ENCODE data around the gene MTCH1.

The MTCH1 gene

DNA sequence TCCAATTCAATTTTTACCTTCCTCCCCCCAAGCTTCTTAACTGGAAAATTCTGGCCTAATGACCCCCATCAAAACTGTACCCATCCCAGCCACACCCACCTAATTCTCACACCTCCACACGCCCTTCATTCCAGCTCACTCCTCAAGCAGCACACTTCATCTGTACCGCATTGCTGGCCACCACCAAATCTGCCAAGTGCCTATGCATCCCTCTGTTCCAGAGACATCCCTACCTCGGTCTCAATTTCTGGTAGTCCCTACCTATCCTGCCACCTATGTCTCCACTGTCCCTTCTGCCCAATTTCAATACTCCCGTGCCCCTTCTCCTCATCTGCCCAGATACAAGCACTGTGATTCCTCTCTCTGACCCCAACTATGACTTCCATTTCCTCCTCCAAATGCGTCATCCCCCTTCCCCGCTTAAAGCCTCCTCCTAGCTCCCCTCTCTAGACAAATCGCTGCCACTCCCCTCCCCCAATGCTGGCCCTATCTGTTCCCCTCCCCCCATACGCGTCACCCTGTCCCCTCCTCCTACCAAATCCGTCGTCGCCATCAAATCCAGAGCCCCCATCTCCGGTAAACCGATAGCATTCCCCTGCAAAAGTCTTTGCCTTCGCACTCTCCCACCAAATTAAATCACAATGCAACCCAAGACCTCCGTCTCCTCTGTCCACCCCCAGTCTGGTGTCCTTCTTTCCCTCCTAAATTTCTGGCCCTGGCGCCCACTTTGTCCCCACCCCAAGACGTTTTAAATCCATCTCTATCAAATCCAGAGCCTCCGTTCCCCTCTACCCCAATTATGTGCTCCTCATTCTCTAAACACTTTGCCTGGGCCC, 1.2 kb downstream of the MTCH1 start:
- no peaks in the 10 kb centered on the region for H3K27me3 Mint-ChIP-seq

GRCh38 chr6:36983538-36983937, 2.5 kb downstream of the MTCH1 start:
- Mint-ChIP-seq H3K27me3 (no peaks in the 10 kb centered on the region), H3K4me3 (no peak overlapping the region), H3K4me1 (ENCODE audit: low read depth) (peaks cover 42% of the 10 kb centered on the region), H3K36me3 (peaks cover 3% of the 10 kb centered on the region), H3K27ac (no peak overlapping the region), H3K9me3 (ENCODE audit: low read depth) (no peaks in the 10 kb centered on the region)

More for the DNA sequence above, 1.2 kb downstream of the MTCH1 start:
- peaks cover 3% of the 10 kb centered on the region for H3K36me3 Mint-ChIP-seq
- no peak overlapping the region for H3K27ac Mint-ChIP-seq
- no peaks in the 10 kb centered on the region for H3K9me3 Mint-ChIP-seq (ENCODE audit: low read depth)
- H3K4me1 Mint-ChIP-seq (ENCODE audit: low read depth): peaks cover 33% of the 10 kb centered on the region
- H3K4me3 Mint-ChIP-seq: no peak overlapping the region

DNA sequence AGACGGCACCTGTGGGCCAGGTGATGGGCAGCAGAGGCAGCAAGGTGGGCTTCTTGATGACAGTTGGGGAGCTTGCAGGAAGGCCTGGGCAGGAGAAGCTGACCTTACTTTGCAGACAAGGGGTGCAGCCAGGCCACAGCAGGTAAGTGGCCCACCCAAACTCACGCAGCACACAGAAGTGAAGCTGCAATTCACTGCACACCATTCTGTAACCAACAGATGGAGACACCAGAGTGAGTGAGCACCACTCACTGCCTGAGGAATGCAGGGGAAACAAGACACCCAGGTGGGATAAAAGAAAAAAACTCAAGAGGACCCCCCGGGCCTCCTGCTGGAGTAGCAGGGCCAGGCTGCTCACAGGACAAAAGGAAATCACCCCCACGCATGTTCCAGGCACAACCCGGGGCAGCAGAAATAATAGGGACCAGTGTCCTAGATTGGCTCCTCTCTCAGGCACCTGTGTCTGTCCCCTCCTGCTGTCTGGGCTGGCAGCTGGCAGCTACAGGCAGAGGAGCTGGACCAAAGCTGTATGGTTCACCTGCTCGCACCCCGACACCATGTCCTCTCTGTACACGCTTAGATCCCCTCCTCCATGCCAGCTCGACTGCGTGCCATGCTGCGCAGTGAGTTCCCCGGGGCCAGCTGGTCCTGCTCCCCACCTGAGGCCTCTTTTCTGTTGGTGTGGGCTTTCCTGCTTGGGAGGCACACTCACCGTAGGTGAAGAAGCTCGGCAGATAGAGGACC, 4.9 kb downstream of the MTCH1 start:
- peak overlapping the region; percentile 18 for H3K27ac Mint-ChIP-seq
- H3K36me3 Mint-ChIP-seq: no peaks in the 10 kb centered on the region
- peaks cover 31% of the 10 kb centered on the region for H3K4me1 Mint-ChIP-seq (ENCODE audit: low read depth)
- no peaks in the 10 kb centered on the region for H3K9me3 Mint-ChIP-seq (ENCODE audit: low read depth)
- H3K27me3 Mint-ChIP-seq: no peaks in the 10 kb centered on the region
- no peak overlapping the region for H3K4me3 Mint-ChIP-seq

GRCh38 chr6:36980129-36980528, 5.9 kb downstream of the MTCH1 start:
- H3K9me3 Mint-ChIP-seq (ENCODE audit: low read depth): no peaks in the 10 kb centered on the region
- no peaks in the 10 kb centered on the region for H3K27me3 Mint-ChIP-seq
- no peak overlapping the region for H3K4me3 Mint-ChIP-seq
- H3K27ac Mint-ChIP-seq: no peak overlapping the region
- H3K36me3 Mint-ChIP-seq: no peaks in the 10 kb centered on the region
- peaks cover 31% of the 10 kb centered on the region for H3K4me1 Mint-ChIP-seq (ENCODE audit: low read depth)

GRCh38 chr6:36979347-36979742, 6.7 kb downstream of the MTCH1 start:
- Mint-ChIP-seq H3K36me3 (no peaks in the 10 kb centered on the region), H3K4me3 (no peak overlapping the region), H3K9me3 (ENCODE audit: low read depth) (no peaks in the 10 kb centered on the region), H3K4me1 (ENCODE audit: low read depth) (peaks cover 31% of the 10 kb centered on the region), H3K27ac (peak overlapping the region; percentile 61), H3K27me3 (no peaks in the 10 kb centered on the region)

DNA sequence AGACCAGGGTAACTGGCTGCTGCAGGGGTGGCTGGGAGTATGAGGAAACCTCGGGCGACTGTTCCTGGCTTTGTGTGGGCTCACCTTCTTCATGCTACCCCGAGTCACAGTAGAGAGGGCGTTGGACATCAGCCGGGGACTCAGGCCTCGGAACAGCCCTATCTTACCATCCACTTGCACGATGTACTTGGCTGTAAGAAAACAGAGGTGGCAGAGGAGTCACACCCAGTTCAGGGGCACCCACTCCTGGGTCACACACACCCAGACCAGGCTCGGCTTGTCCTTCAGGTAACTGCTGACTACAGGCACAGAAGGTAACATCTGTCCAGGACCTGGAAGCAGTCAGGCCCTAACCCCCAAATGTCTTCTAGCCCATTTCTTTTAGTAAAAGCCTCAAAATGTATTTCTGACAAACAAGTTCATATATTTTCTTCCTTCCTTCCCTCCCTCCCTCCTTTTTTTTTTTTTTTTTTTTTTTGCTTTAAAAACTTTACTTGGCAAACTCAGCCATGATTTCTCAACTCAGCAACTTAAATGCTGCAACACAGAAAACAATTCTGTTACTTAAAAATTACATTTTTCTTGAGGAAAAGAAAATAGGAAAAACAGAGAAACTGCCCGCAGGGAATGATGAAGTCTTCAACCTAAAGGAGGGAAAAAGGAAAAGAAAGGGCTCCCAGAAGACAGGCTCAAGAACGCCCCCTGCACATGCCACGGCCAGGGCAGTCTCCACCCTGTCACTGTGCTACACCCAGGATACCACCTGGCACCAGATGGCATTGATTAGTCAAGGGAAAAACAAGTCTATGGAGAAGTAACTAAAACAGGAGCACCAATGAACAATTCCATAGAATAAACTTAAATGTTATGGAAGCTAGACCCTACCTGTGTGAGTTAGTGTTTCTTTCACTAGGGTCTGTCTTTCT, 7.3 kb downstream of the MTCH1 start:
- H3K9me3 Mint-ChIP-seq (ENCODE audit: low read depth): no peaks in the 10 kb centered on the region
- no peak overlapping the region for H3K27ac Mint-ChIP-seq
- H3K36me3 Mint-ChIP-seq: no peaks in the 10 kb centered on the region
- peaks cover 31% of the 10 kb centered on the region for H3K4me1 Mint-ChIP-seq (ENCODE audit: low read depth)
- no peaks in the 10 kb centered on the region for H3K27me3 Mint-ChIP-seq
- H3K4me3 Mint-ChIP-seq: no peak overlapping the region

GRCh38 chr6:36977470-36977941, 8.5 kb downstream of the MTCH1 start:
- no peaks in the 10 kb centered on the region for H3K36me3 Mint-ChIP-seq
- H3K9me3 Mint-ChIP-seq (ENCODE audit: low read depth): no peaks in the 10 kb centered on the region
- no peak overlapping the region for H3K4me3 Mint-ChIP-seq
- H3K27me3 Mint-ChIP-seq: no peaks in the 10 kb centered on the region
- H3K27ac Mint-ChIP-seq: no peak overlapping the region
- H3K4me1 Mint-ChIP-seq (ENCODE audit: low read depth): peaks cover 30% of the 10 kb centered on the region

GRCh38 chr6:36976931-36977330, 9.1 kb downstream of the MTCH1 start:
- Mint-ChIP-seq H3K4me3 (no peak overlapping the region), H3K27me3 (no peaks in the 10 kb centered on the region), H3K9me3 (ENCODE audit: low read depth) (no peaks in the 10 kb centered on the region), H3K27ac (no peak overlapping the region), H3K4me1 (ENCODE audit: low read depth) (peaks cover 26% of the 10 kb centered on the region), H3K36me3 (no peaks in the 10 kb centered on the region)

DNA sequence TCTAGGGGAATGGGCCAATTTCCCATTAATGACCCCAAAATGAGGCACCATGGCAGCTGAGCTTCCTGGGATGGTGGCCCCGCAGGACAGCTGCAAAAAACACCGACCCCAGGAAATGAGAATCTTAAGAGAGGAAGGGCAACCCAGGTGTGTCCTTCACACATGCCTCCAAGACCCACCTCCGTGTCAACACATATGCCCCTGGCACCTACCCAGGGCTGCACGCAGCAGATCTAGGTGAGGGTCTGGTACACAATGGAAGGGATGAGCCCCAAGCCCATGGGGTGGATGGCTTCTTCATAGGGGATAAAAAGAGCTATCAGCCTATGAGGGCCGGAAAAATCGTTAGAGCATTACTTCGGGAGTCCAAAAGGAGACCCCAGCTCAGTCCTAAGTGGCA, 9.5 kb downstream of the MTCH1 start:
- Mint-ChIP-seq H3K27ac (no peak overlapping the region), H3K27me3 (no peaks in the 10 kb centered on the region), H3K36me3 (no peaks in the 10 kb centered on the region), H3K9me3 (ENCODE audit: low read depth) (no peaks in the 10 kb centered on the region), H3K4me3 (no peak overlapping the region), H3K4me1 (ENCODE audit: low read depth) (peaks cover 22% of the 10 kb centered on the region)

GRCh38 chr6:36976007-36976264, 10.1 kb downstream of the MTCH1 start:
- Mint-ChIP-seq H3K9me3 (ENCODE audit: low read depth) (no peaks in the 10 kb centered on the region), H3K4me1 (ENCODE audit: low read depth) (peaks cover 18% of the 10 kb centered on the region), H3K36me3 (no peaks in the 10 kb centered on the region), H3K27me3 (no peaks in the 10 kb centered on the region), H3K27ac (no peak overlapping the region), H3K4me3 (no peak overlapping the region)

DNA sequence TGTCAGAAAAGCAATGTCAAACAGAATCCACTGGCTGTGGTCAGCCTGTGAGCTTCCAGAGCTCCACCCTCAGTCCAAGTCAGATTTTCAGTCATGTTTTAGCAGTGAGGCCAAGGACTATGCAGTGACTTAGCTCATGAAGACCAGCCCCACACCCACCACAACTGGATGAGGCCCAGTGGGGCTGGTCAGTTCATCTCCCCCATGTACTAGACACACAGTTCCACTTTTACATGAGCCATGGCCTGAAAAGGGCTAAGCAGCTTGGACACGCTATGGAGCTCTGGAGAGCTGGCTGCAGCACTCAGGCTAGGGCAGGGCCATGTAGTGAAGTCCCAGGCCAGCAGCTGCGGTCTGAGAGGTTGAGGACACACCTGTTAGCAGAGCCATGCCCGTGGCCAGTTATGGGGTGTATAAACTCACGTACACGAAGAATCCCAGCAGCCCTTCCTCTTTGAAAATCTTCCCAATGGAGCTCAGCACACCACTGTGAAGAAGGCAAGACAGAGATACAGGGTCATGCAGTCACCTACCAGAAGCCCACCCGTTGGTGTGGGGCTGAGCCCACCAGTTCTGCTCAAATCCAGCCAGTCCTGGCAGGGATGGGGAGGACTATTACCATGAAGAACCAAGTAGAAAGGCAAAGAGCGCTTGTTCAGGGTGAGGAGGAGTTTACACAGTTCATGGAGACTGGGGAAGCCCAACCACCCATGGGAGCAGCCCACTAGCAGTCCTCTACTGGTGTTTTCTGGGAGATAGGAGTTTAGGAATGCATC, 10.6 kb downstream of the MTCH1 start:
- H3K4me3 Mint-ChIP-seq: no peak overlapping the region
- H3K9me3 Mint-ChIP-seq (ENCODE audit: low read depth): no peaks in the 10 kb centered on the region
- H3K27me3 Mint-ChIP-seq: no peaks in the 10 kb centered on the region
- no peak overlapping the region for H3K27ac Mint-ChIP-seq
- H3K36me3 Mint-ChIP-seq: no peaks in the 10 kb centered on the region
- peaks cover 13% of the 10 kb centered on the region for H3K4me1 Mint-ChIP-seq (ENCODE audit: low read depth)

DNA sequence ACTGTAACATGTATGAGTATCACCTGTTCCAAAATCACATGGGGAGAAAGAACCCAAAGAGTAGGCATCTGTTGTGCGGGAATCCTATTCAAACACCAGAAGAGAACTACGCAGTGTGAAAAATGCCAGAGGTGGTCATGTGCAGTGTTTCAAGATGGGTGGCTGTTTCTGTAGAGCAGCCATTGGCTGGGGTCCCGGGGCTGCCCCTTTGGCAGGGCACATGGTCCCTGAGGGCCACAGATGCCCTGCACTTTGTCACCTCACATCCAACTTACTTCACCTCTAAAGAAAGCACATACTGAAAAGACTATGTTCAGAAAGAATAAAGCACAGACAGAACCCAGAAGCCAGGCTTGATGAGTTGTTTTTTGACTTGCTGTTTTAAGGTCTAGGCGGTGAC, 12.3 kb downstream of the MTCH1 start:
- peaks cover 3% of the 10 kb centered on the region for H3K36me3 Mint-ChIP-seq
- no peaks in the 10 kb centered on the region for H3K9me3 Mint-ChIP-seq (ENCODE audit: low read depth)
- no peaks in the 10 kb centered on the region for H3K27me3 Mint-ChIP-seq
- no peaks in the 10 kb centered on the region for H3K4me1 Mint-ChIP-seq (ENCODE audit: low read depth)
- H3K27ac Mint-ChIP-seq: no peak overlapping the region
- H3K4me3 Mint-ChIP-seq: no peak overlapping the region

- H3K9me3 Mint-ChIP-seq (ENCODE audit: low read depth): no peaks in the 10 kb centered on the region
- H3K4me3 Mint-ChIP-seq: no peak overlapping the region
- H3K36me3 Mint-ChIP-seq: peaks cover 3% of the 10 kb centered on the region
- no peak overlapping the region for H3K27ac Mint-ChIP-seq
- no peaks in the 10 kb centered on the region for H3K27me3 Mint-ChIP-seq
- no peaks in the 10 kb centered on the region for H3K4me1 Mint-ChIP-seq (ENCODE audit: low read depth)
Observed at GRCh38 chr6:36973190-36973589, 12.8 kb downstream of the MTCH1 start.

DNA sequence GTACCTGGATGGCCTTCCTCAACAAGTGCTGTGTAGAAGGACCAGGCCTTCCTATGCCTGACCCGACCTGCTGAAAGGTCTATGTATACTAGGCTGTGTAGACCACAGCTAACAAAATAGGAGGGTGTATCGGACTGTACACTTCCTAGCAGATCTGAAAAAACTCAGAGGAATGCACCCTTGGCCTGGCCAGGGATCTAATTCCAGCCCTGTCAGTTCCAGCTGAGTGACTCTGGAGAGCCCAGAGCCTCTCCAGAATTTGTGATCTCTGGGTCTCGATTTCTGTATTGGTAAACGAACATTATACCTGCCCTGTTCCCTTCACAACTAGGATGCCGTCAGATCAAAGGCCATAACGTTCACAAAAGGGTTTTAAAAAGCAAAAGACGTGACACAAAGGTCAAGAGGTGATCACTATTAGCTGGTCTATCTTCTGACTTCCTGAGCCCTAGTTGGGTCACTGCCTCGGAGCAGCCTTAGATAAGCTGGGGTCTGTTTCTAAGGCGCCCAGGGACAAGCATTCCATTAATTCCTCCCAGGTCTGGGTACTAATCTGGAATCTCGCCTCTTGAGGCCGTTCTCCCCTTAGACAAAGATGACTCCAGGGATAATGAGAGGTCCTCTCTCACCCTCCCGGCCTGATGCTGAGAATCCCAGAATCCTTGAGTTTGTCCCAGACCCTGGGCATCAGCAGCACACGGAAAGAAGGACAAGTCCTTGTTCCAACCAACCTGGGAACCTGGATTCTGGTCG, 13.9 kb downstream of the MTCH1 start:
- Mint-ChIP-seq H3K4me3 (no peak overlapping the region), H3K27ac (no peak overlapping the region), H3K4me1 (ENCODE audit: low read depth) (no peaks in the 10 kb centered on the region), H3K27me3 (no peaks in the 10 kb centered on the region), H3K36me3 (peaks cover 3% of the 10 kb centered on the region), H3K9me3 (ENCODE audit: low read depth) (no peaks in the 10 kb centered on the region)
